GM18517 (cell line): ENCODE data around the gene SLC25A17.
A peak's percentile ranks its signal among the peaks of the same experiment; 100 is the strongest.
"Not testable (repeated sequence)": the region's sequence is repeated elsewhere in the genome, so short reads cannot be mapped to it uniquely, and the experiment has no call there.

ENCODE experiments used
- ATAC-seq: cut with Tn5 transposase; IDR thresholded peaks from one replicate; pipeline ENCODE4 v1.9.1; 2021; ENCODE audit warnings: mild to moderate bottlenecking, moderate library complexity; ENCODE audit not compliant: unreplicated experiment

Gene SLC25A17, protein sequence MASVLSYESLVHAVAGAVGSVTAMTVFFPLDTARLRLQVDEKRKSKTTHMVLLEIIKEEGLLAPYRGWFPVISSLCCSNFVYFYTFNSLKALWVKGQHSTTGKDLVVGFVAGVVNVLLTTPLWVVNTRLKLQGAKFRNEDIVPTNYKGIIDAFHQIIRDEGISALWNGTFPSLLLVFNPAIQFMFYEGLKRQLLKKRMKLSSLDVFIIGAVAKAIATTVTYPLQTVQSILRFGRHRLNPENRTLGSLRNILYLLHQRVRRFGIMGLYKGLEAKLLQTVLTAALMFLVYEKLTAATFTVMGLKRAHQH

DNA sequence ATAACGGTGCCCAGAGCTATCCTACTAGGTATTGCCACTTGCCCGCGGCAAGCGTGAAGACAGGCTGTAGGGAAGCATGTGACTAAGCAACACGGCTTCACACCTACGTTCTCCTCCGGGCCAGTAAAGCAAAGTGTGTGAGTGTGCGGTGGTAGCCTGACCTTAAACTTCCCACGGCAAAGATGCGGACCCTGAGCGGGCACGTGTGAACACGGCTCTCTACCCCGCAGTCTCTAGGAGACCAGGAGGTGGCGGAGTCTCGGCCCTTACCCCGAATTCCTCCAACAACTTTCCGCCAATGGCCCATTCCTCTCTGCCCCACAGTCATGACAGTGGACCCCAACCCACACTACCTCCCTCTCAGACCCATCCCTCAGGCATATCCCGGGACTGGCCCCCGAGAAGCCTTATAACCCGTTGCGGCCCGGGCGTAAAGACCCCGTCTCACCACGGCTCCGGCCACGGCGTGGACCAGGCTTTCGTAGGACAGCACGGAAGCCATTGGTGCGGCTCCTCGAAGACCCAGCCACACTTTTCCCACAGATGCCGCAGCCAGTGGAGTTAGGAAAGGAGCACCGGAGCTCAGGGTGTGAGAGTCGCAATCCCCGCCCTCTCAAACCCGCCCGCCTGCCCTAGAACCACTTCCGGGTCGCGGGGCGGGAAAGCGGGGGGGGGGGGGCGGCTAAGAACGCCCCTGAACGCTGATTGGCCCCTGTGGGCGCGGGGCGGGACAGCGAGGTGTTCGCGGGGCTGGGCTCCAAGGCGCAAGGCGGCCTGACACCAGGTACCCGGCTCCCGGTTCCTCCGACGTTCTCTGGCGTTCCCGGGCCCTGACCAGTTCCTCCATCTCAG lies at the start of gene SLC25A17:
SLC25A17 (minus strand) TSS at position 600 of the 852 bp plus-strand sequence; CDS start at position 502, 98 bp downstream.
- ATAC-seq: no peak

DNA sequence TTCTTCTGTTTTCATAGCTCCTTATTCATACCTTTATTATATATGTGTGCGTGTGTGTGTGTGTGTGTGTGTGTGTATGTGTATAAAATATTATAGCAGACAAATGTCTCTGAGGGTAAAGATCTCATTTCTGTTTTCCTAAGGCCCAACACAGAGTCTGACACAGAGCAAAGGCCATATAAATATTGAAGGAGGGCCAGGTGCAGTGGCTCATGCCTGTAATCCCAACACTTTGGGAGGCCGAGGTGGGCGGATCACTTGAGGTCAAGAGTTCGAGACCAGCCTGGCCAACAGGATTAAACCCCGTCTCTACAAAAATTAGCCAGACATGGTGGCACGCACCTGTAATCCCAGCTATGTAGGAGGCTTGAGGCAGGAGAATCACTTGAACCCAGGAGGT lies 49.2 kb upstream of the SLC25A17 start:
- ATAC-seq: not testable (repeated sequence)

DNA sequence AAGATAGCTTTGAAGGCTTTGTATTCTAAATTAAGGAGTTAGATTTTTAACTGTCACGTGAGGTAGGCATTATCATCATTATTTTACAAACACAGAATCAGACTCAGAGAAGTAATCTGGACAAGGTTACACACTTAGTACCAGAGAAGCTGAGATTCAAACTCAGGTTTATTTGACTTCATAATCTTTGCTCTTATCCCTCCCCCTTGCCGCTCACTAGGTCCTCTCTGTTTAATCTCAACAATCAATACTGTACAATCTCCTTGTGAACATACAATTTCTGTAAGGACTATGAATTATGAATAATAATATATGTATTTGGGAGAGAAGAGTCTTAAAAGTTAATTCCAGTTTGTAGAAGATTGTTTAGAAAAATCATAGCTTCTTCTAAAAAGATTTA lies 48.0 kb upstream of the SLC25A17 start:
- ATAC-seq: no peak

DNA sequence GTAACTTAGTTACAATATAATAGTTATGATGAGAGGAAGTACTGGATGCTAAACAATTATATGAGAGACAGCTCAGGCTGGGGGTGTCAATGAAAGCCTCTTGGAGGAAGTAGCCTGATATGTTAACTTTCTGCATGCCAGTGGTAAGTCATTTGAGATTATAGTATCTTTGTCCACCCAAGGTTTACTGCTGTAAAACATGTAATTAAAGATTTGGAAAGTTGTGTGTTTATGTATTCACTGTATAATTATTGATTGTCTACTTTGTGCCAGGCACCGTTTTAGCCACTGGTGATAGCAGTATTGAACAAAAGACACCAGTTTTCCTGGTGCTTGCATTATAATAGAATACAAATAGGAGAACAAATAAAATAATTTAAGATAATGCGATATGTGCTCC lies 43.4 kb upstream of the SLC25A17 start:
- ATAC-seq: no peak

DNA sequence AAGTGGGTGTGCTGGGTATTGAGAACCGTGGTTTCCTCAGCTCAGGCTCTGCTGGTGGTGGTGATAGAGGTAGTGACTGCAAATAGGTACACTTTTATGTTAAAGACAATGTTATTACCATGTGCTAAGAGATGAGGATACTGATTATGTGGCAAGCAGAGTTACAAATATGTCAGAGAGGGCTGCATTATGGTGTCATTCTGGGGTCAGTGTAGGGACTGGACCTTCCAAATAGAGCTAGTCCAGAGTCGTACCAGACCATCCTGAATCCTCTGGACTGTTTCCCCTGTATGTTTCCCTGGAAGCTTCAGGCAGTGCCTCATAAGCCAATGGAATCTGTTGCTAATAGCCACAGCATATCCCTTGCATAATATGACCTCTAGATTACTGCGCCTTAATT lies 42.9 kb upstream of the SLC25A17 start, which contains the start of gene DNAJB7:
DNAJB7 (minus strand) TSS at position 101 of the 400 bp plus-strand sequence. CDS start 119 bp downstream, outside the sequence.
- ATAC-seq: no peak

DNA sequence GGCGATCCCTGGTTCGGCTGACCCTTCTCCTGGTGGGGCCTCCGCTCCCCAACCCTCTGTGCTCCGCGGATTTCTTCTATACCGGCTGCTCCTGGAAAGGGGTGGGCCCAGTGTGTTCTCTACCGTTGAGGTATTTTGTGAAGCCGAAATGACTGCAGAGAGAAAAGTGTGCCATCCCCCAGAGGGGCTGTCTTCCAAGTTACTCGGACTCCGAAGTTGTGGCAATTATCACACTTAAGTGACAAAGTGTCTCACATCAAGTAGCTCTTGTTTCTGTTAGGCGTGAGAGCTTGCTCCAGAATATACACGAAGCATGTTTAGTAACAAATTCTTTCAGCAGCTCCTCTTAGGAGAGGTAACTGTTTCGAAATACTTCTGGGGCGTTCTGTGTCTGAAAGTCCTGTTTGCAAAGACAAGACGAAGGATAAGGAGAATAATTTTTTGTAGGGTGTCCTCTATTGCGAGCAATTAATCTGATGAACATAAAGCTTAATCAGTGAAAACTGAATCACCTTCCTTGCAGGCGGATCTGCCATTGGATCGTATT lies 38.2 kb upstream of the SLC25A17 start:
- ATAC-seq: no peak

DNA sequence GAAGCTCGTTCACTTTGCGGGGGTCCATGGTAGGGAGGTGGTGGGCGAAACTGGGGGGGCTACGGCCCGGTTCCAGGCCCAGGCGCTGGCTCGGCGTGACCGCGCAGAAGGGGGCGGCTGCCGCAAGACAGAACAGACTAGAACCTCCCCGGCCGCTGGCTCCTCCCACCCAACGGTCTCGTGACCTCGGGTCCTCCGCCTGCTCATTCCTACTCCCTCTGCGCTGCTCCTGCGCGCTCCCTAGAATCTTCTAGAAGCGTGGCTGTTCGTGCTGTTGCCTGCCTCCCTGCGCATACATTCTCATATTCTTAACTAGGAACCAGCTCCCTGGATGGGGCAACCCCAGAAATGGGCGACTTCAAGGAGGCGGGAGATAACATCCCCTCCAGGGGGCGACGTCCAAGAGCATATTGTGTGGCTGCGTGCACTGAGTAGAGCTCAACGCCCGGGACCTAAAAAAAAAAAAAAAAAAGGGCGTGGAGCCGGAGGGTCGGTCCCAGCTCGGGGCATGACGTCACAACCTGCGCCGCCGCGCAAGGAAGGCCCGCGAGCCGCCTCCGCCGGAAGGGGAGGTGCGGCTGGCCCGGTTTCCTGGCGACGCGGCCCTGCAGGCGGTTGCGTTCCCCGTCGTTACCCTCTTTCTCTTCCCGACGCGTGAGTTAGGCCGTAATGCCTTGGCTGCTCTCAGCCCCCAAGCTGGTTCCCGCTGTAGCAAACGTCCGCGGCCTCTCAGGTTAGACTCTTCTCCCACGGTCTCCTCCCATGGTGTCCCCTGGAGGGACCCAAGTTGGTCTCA lies 37.6 kb upstream of the SLC25A17 start, which contains the start of the genes ST13 and XPNPEP3:
ST13 (minus strand) TSS at position 127 of the 796 bp plus-strand sequence; CDS start at position 28, 99 bp downstream.
XPNPEP3 (plus strand) TSS at position 636 of the 796 bp plus-strand sequence; CDS start at position 670, 34 bp downstream.
- ATAC-seq: peak; percentile 83

DNA sequence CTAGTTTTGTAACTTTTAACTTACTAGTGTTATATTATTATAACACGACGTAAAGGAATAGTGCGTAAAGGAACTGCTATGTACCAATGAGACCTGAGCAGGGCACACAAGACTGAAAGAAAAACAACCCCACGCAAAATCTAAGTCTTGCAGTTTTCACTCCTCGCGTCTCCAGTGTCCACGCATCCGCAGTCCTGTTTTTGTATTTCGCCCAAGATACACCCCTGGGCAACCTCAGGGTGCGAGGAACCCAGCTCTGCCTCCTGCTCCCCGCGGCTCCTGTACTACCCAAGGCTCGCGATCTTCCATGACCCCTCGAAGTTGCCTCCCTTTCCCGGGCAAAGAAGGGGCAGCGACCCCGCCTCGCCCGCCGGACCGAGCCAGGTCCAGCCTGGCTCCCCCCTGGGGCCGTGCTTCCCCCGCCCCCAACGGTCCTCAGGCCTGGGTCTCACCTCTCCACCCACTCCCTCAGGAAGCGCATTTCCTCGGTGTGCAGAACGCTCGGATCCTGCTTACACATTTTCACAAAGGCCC lies 36.9 kb upstream of the SLC25A17 start:
- peak; percentile 7 for ATAC-seq

DNA sequence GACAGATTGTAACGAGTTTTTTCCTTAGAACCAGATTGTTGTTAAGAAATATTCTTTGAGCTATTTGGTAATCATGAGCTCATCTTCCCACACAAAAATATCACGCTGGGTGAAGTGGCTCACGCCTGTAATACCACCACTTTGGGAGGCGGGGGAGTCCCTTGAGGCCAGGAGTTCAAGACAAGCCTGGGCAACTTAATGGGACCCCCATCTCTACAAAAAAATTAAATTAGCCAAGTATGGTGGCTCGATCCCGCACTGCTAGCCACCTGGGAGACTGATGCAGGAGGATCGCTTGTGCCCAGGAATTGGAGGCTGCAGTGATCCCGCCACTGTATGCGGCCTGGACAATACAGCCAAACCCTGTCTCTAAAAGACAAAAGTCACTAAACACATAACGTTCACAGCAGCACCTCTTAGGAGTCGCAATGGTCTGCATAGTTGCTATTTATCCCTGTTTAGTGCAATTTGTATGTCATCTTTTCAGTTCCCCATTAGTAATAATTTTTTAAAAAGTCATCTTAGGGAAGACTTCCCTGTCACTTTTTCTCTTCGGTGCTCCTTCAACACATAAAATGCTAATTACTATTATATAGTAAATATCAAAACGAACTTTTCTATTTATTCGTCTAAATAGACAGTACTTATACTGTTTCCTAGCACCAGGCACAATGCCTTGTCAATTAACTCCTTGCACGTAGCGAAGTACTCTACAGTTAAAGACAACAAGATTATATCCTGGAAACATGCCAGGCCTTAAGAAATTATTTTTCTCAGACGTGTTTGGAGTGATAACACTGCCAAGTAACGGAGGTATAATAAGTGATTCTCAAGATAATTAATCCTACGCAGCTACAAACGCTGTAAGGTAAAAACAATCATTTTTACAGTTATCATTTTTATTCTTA lies 36.2 kb upstream of the SLC25A17 start:
- no peak for ATAC-seq

DNA sequence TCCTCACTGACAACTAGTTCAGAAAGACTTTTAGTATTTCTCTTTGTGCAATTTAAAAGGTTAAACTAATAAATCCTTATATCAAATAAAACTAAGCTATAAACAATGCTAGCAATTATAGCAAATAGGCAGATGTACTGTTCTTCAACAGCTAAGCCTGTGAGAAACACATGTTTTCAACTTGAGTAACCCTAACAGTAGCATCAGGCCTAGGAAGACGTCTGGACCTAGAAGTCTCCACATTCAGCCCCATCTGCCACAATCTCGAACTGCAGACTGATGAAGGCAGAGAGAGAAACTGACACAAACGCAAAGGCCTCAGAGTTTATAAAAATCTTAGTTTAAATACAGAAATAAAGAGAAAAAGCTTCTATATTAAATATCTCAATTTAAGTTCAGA lies 34.8 kb upstream of the SLC25A17 start:
- no peak for ATAC-seq

DNA sequence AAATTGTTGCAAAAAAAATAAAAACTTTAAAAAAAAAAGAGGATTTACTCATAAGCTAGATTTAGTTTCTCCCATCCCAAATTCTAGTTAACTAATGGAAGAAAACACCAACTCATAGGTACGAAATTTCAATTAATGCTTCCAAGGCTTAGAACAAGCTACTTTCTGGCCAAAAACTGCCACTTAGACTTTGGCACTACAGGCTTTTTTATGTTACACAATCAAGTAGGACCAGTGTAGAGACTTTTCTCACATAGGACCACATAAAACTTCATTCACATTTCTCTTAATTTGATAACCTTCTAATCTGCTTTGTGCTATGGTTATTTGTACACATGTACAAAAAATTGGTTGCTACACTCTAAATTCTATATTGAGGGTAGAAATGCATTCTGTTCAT lies 34.2 kb upstream of the SLC25A17 start:
- no peak for ATAC-seq

DNA sequence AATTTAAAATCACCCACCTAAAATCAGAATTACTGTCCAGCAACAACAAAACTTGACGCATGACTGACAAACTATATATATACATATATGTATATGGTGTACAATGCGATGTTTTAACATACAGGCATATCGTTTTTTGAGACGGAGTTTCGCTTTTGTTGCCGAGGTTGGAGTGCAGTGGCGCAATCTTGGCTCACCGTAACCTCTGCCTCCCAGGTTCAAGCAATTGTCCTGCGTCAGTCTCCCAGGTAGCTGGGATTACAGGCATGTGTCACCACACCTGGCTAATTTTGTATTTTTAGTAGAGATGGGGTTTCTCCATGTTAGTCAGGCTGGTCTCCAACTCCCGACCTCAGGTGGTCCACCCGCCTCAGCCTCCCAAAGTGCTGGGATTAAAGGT lies 26.7 kb upstream of the SLC25A17 start:
- not testable (repeated sequence) for ATAC-seq

DNA sequence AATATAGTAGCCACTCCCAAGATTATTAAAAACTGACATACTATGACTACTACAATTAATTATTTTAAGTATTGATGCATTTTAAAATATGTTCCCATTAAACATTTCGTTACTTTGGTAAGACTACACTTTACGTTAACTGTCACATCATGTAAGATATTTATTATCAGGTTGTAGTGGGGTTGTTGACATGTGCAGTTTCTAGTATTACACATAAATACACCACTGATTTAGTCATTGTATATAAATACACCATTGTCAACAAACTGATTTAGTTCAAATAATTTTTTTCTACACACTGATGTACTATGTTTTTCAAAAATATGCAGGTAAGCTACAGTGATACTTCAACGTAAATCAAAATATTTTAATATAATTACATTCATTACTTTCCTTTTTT lies 25.8 kb upstream of the SLC25A17 start:
- no peak for ATAC-seq

DNA sequence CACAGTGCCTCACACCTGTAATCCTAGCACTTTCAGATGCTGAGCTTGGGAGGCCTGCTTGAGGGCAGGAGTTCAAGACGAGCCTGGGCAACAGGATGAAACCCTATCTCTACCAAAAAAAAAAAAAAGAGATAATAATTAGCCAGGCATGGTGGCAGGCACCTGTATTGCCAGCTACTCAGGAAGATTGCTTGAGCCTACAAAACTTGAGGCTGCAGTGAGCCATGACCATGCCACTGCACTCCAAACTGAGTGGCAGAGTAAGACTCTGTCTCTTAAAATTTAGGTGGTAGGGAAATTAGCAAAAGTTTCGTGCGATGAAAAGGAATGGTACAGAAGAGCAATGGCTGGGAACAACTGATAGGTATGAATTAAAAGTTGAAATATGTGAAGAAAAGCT lies 19.3 kb upstream of the SLC25A17 start:
- no peak for ATAC-seq

DNA sequence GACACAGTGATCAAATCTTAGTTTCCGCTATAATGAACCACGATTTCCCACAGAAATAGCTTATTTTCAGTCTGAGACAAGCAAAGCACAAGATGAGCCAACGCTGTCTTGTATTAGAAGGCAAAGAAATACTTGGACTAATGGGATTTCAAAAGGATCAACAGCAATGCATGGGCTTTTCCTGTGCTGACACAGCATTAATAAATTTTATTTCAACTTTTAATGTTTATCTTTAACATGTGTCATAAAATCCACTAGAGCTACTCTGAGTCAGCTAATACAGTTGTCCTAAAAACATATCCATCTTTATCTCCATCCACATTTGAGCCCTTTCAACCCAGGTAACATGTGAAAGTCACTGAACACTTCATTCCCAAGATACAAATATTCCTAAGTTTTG lies 15.5 kb upstream of the SLC25A17 start:
- no peak for ATAC-seq

DNA sequence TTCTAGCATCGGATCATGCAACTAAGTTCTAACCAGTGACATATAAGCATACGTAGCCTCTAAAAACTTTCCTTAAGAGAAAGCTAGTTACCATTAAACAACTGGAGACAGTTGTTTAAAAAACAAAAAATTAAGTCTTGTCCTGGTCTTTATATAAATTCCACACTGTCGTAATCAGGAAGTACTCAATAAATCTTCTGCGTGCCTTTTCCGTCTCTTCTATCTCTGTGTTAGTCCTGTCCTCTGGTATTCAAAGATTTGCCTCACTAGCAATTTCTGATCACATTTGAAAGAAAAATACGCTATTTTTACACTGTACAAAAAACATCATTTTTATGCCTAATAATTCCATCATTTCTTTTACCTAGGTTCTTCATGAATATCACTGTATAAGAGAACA lies 10.0 kb upstream of the SLC25A17 start:
- no peak for ATAC-seq

DNA sequence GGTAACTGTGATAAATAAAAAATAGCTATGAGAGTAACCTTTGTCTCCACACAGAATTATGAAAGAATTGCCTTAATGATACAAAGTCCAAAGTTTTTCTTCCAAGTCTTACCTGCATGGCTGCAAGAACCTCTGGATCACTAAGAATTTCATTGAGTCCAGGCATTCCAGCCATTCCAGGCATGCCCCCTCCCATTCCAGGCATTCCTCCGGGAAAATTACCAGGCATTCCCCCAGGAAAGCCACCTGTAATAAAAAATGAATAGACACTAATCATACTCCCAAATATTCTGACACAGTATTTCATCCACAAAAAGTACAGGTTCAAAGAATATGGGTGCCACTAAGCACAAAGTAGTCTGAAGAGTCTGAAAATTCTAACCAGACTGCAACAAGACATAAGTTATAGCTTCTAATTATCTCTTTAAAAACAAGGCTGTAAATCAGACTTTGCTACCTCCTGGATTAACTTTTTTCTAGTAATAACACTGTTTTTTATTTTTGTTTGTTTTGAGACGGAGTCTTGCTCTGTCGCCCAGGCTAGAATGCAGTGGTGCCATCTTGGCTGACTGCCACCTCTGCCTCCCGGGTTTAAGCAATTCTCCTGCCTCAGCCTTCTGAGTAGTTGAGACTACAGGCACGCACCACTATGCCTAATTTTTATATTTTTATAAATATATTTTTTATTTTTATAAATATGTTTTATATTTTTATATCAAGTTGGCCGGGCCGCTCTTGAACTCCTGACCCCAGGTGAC lies 8.0 kb upstream of the SLC25A17 start:
- ATAC-seq: no peak

DNA sequence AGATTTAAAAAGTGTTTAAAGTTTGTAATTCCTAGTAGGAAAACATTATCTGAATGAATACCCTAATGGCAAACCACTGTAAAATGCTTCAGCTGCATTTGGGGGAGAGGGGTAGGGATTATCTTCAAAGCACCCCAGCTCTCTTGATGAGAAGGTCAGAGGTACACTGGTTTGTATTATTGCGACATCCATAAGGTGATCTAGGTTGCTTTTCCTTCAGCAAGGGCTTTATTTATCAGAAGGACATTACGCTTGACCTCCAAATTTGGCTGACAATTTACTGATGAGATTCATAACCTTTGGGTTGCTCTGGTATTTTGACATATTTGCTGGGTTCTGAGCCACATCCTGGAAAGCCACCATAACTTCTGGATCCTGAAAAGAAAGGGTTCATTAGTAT lies 7.1 kb upstream of the SLC25A17 start:
- not testable (repeated sequence) for ATAC-seq

DNA sequence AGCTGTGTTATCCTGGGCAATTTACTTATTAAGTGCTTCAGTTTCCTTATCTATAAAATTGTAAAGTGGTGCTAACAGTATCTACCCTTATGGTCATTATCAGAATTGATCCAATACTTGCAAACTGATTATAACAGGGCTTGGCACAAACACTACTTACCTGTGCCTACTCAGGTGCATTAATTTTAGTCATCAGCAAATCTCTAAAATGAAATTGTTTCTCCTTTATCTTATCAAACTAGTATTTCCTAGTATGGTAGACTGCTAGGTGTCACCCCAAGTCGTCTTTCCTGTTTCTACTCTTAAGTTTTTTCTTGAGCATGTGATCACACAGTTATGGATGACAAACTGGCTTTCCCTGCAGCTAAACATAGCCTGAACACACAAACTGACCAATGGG lies 4.3 kb upstream of the SLC25A17 start:
- ATAC-seq: no peak
